T-helper 1 cell (primary cell): ENCODE measurements around the gene LRRTM4.
"Not testable (repeated sequence)": the region's sequence is repeated elsewhere in the genome, so short reads cannot be mapped to it uniquely, and the experiment has no call there.

Experiments used
- DNase-seq, 5 donors: peaks; one replicate each; pipeline ENCODE4 v3.0.0-alpha.2; 2012 to 2020

Gene LRRTM4

DNA sequence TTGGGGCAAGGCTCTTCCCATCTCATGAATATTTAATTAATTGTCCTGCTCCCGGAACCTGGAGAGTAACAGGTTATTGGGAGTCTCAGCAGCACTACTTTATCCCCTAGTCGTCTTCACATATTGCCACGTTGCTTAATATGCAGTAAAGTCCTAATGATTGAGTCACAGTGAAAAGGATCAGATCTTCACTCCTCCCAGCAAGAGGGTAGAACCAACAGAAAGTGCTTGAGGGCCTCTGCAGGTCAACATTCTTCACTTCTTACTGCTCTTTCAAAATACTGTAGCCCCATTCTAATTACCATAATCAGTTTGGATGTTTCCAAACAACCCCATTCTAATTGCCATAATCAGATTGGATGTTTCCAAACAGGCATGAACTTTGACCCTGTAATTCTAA lies 801.0 kb downstream of the LRRTM4 start:
- DNase-seq: no peak

DNA sequence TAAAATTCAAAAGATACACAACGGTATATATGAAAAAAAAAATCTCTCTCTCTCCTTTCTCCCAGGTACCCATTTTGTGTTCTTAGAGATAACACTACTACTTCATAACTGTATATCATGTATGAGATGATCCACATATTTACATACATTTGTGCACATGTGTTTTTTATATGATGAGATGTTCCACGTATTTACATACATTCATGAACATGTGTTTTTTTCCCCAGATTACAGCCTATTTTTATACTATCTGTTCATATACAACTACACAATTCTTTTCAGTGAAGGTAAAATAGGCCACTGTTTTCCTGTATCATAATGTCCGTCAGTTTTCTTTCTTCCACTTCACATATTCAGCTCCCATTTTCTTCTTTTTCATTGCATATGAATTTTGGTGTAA lies 808.9 kb downstream of the LRRTM4 start:
- DNase-seq: no peak

DNA sequence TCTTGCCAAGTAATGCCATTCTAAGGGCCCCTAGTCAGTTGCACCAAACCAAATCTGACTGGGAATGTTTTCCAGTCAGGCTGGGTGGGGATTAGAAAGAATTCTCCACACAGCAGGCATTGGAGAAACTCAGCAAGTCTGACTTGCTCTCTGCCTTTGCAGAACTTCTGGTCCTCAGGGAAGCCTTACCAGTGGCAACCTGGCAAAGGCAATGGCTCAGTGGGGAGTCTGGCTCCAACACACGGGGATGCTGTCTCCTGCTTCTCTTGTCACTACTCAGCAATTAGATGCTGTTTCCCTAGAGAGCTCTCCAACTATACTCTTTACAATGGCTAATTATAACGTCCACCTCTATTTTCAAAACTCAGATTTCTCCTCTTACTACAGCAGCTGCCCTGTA lies 810.7 kb downstream of the LRRTM4 start:
- DNase-seq: no peak

DNA sequence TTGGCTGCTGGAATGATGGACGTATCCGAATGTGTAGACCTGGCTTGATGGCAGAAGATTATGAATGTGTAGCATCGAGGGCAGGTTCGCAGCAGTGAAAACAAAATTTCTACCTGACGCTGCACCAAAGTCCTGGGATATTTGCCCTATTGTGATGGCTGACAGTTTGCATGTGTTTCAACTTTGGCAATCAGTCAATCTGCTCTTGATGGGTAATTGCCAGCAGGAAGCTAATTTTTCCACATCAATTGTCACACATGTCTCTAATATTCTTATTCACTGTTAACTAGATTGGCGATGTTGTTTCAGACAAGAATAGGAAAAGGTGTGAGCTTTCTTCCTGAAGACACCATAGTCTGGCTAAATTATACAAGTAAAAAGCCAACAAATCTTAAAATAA lies 821.3 kb downstream of the LRRTM4 start:
- no peak for DNase-seq

DNA sequence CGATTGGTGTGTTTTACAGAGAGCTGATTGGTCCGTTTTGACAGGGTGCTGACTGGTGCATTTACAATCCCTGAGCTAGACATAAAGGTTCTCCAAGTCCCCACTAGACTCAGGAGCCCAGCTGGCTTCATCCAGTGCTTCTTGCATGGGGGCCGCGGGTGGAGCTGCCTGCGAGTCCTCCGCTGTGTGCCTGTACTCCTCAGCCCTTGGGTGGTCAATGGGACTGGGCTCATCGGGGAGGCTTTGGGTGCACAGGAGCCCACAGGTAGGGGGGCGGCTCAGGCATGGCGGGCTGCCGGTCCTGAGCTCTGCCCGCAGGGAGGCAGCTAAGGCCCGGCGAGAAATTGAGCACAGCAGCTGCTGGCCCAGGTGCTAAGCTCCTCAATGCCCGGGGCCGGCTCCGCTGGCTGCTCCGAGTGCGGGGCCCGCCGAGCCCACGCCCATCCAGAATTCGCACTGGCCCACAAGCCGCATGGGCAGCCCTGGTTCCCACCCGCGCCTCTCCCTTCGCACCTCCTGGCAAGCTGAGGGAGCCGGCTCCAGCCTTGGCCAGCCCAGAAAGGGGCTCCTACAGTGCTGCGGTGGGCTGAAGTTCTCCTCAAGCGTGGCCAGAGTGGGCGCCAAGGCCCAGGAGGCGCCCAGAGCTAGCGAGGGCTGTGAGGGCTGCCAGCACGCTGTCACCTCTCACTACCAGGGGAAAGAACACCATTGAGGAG lies 824.0 kb downstream of the LRRTM4 start:
- DNase-seq: not testable (repeated sequence)
